Upper lobe of left lung (tissue), 6 donors: ENCODE measurements around the gene LRP8. TPM values are rescaled to one million over a fixed set of nuclear protein-coding genes. Genes with fewer than 3 reads are reported as not detected.

Experiments used
- ATAC-seq, 2 donors: fragments of 200-7000 bp; cut with Tn5 transposase; one replicate each; pipeline ENCODE4 v1.9.1; 2022; ENCODE audit warnings: mild to moderate bottlenecking in 2 of 2, moderate library complexity in 2 of 2; ENCODE audit not compliant: low FRiP score in 2 of 2
- DNase-seq, 2 donors: peaks; one replicate each; pipeline ENCODE4 v3.0.0-alpha.2; 2019 to 2020
- H3K27ac ChIP-seq, 4 donors: fragments of 200-600 bp; sonication (generic); one replicate each; pipeline ENCODE4 v1.5.1; 2016 to 2019
- H3K27me3 ChIP-seq, 4 donors: fragments of 200-600 bp; sonication (generic); one replicate each; pipeline ENCODE4 v1.5.1; 2017 to 2019
- H3K36me3 ChIP-seq, 4 donors: fragments of 200-600 bp; sonication (generic); one replicate each; pipeline ENCODE4 v1.5.1; 2016 to 2019
- H3K4me1 ChIP-seq, 4 donors: fragments of 200-600 bp; sonication (generic); one replicate each; pipeline ENCODE4 v1.5.1; 2018 to 2019
- H3K4me3 ChIP-seq, 4 donors: fragments of 200-600 bp; sonication (generic); one replicate each; pipeline ENCODE4 v1.5.1; 2017 to 2019; ENCODE audit warnings: mild to moderate bottlenecking in 2 of 4, moderate library complexity in 1 of 4
- H3K9me3 ChIP-seq, 4 donors: fragments of 200-600 bp; sonication (generic); one replicate each; pipeline ENCODE4 v1.5.1; 2018 to 2019
- EP300 ChIP-seq, 4 donors: sonication (generic); formaldehyde crosslinking; IDR thresholded peaks; one replicate each; pipeline ENCODE4 v1.5.1; 2017; ENCODE audit warnings: antibody characterized with exemption in 4 of 4, control low read depth in 2 of 4
- POLR2A ChIP-seq, 4 donors: fragments of 450-650 bp; IDR thresholded peaks; one replicate each; pipeline ENCODE4 v1.5.1; 2016 to 2017; ENCODE audit warnings: antibody characterized with exemption in 4 of 4, mild to moderate bottlenecking in 2 of 4
- POLR2AphosphoS5 ChIP-seq, 2 donors: sonication (generic); formaldehyde crosslinking; IDR thresholded peaks; one replicate each; pipeline ENCODE4 v1.5.1; 2017; ENCODE audit warnings: antibody characterized with exemption in 2 of 2
- WGBS, 2 donors: methylation state at CpG; one replicate each; pipeline ENCODE4 v1.1.5; 2017 to 2018; 5-methylcytosine and 5-hydroxymethylcytosine counted together
- total RNA-seq, 6 donors: library from RNA; depleted of rRNA in 4 of 6; stranded (reverse); fragments of >200 nt in 4 of 6; gene quantifications; one replicate each; pipeline versions ENCODE4 v1.1.0 to v1.2.1, GENCODE V29; 2016 to 2021
- TF ChIP-seq, protein P1 (sequence below), 6 experiments: fragments of 450-650 bp in 4 of 6; fragments of 200-600 bp in 2 of 6; sonication (generic) in 2 of 6; IDR thresholded peaks; one replicate each; pipeline ENCODE4 v1.5.1; 2016 to 2019; ENCODE audit warnings: antibody characterized with exemption in 6 of 6
- donor health status: DM: no; HTN: no; CAD: no; lungs with moderate emphysema.
- donor health status: DM: no; HTN: yes; CAD: no; lungs with severe emphysema.

The LRP8 gene
- total RNA-seq: 10 to 100 TPM in 4 of 6 donors, 1 to 10 TPM in 2; 4.6 to 23.0 (median 11.1) TPM

DNA sequence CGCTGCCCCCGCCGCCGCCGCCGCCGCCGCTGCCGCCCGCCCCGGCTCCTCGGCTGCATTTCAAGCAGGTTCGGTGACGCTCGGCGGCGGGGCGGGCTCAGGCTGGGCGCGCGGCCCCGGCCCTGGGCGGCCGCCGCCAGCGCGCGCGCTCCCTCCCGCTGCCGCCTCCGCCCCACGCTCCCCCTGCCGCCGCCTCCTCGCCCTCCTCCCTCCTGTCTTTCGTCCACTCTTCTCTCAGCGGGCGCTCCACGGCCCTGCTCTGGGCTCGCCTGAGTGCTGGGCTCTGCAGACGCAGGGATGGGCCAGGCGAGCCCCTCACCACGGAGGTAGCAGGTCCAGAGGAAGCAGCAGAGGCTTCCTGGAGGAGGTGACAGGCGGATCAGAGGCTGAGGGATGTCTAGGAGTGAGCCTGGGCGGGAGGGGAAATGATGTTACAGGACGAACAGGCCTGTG lies at the start of gene LRP8:
LRP8 (minus strand) TSS at position 62 of the 453 bp plus-strand sequence. CDS start 158 bp downstream, outside the sequence.
- no peaks in the 10 kb centered on the region for H3K36me3 ChIP-seq
- peaks cover 24 to 33% (median 25%) of the 10 kb centered on the region in 4 donors for H3K4me1 ChIP-seq
- H3K9me3 ChIP-seq: no peaks in the 10 kb centered on the region
- ATAC-seq (peak in 1 of 2 donors; percentile 81), DNase-seq (peak; percentile 68 to 97)
- H3K4me3 ChIP-seq: peak within 1 kb of the TSS; percentile 67 to 78 (median 76)
- H3K27ac ChIP-seq: peak within 1 kb of the TSS; percentile 67 to 81 (median 74)
- no peak for TF ChIP-seq EP300 (IDR thresholded peaks at IDR 0.05)
- TF ChIP-seq, protein P1, sequence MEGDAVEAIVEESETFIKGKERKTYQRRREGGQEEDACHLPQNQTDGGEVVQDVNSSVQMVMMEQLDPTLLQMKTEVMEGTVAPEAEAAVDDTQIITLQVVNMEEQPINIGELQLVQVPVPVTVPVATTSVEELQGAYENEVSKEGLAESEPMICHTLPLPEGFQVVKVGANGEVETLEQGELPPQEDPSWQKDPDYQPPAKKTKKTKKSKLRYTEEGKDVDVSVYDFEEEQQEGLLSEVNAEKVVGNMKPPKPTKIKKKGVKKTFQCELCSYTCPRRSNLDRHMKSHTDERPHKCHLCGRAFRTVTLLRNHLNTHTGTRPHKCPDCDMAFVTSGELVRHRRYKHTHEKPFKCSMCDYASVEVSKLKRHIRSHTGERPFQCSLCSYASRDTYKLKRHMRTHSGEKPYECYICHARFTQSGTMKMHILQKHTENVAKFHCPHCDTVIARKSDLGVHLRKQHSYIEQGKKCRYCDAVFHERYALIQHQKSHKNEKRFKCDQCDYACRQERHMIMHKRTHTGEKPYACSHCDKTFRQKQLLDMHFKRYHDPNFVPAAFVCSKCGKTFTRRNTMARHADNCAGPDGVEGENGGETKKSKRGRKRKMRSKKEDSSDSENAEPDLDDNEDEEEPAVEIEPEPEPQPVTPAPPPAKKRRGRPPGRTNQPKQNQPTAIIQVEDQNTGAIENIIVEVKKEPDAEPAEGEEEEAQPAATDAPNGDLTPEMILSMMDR (IDR thresholded peaks at IDR 0.05): no peak
- TF ChIP-seq POLR2A (IDR thresholded peaks at IDR 0.05): no peak
- TF ChIP-seq POLR2AphosphoS5 (IDR thresholded peaks at IDR 0.05): no peak
- H3K27me3 ChIP-seq: no peaks in the 10 kb centered on the region
- WGBS, 2 donors: 2 to 3% methylated on average over 24 to 34 of the region's 47 CpGs

- H3K36me3 ChIP-seq: no peaks in the 10 kb centered on the region
- H3K4me3 ChIP-seq: no peak overlapping the region
- H3K9me3 ChIP-seq: no peaks in the 10 kb centered on the region
- WGBS, 2 donors: 67 to 84% methylated on average over 5 to 13 of the region's 13 CpGs
- peak in 1 of 2 donors; percentile 21 for DNase-seq
- no peaks in the 10 kb centered on the region for H3K4me1 ChIP-seq
- no peaks in the 10 kb centered on the region for H3K27me3 ChIP-seq
- ATAC-seq: peak in 1 of 2 donors; percentile 34
- no peak overlapping the region for H3K27ac ChIP-seq
- TF ChIP-seq POLR2AphosphoS5 (IDR thresholded peaks at IDR 0.05) (no peak), EP300 (IDR thresholded peaks at IDR 0.05) (no peak), POLR2A (IDR thresholded peaks at IDR 0.05) (no peak)
- TF ChIP-seq, protein P1 (IDR thresholded peaks at IDR 0.05): no peak
Measured at GRCh38 chr1:53377438-53377841, 49.6 kb upstream of the LRP8 start.

DNA sequence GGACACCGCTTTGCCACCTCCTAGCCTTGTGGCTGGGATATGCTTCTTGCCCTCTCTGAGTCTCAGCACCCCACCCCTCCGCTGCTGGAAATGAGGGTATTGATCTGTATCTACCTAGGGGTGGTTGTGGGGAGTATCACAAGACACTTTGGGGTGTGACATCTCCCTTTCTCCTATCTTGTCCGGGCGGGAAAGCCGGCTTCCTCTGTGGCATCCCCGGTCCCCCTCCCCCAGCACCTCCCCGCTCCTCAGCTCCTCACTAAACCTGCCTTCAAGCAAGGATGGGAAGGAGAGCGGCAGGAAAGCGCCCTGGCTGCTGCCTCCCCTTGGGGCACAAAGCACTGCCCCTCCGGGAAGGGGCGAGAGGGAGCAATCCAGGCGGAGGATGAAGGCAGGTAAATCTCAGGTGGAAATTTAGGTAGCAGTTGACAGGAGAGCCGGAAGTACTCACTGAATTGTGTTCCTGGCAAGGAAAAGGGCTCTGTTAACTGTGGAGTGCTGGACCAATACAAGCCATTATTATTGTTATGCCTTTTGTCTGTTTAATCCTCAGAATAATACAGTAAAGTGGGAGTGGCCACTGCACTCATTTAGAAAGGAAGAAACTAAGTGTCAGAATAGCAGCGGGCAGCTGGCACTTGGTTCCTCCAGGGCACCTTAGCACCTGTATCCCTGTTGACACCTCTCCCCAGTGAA lies 49.0 kb upstream of the LRP8 start:
- 67 to 85% methylated on average over 13 to 14 of the region's 14 CpGs for WGBS, 2 donors
- Histone ChIP-seq H3K27ac (no peak overlapping the region), H3K9me3 (no peaks in the 10 kb centered on the region), H3K4me1 (no peaks in the 10 kb centered on the region), H3K4me3 (no peak overlapping the region), H3K27me3 (no peaks in the 10 kb centered on the region), H3K36me3 (no peaks in the 10 kb centered on the region)
- TF ChIP-seq POLR2A (IDR thresholded peaks at IDR 0.05): no peak
- TF ChIP-seq POLR2AphosphoS5 (IDR thresholded peaks at IDR 0.05): no peak
- TF ChIP-seq EP300 (IDR thresholded peaks at IDR 0.05): no peak
- TF ChIP-seq, protein P1 (IDR thresholded peaks at IDR 0.05): no peak
- ATAC-seq (no peak), DNase-seq (peak in 1 of 2 donors; percentile 8)

GRCh38 chr1:53376041-53376461 lies 48.2 kb upstream of the LRP8 start:
- WGBS, 2 donors: 56 to 65% methylated on average over 11 to 14 of the region's 14 CpGs

More at GRCh38 chr1:53376041-53376461, 48.2 kb upstream of the LRP8 start:
- H3K27ac ChIP-seq: no peak overlapping the region
- no peak for ATAC-seq
- TF ChIP-seq, protein P1 (IDR thresholded peaks at IDR 0.05): no peak
- TF ChIP-seq POLR2A (IDR thresholded peaks at IDR 0.05) (no peak), POLR2AphosphoS5 (IDR thresholded peaks at IDR 0.05) (no peak), EP300 (IDR thresholded peaks at IDR 0.05) (no peak)
- H3K4me1 ChIP-seq: no peaks in the 10 kb centered on the region
- no peaks in the 10 kb centered on the region for H3K9me3 ChIP-seq
- peak in 1 of 2 donors; percentile 18 for DNase-seq
- no peaks in the 10 kb centered on the region for H3K27me3 ChIP-seq
- no peak overlapping the region for H3K4me3 ChIP-seq
- no peaks in the 10 kb centered on the region for H3K36me3 ChIP-seq
